ENCODE results near the gene NRDC.

- TF ChIP-seq POLR2AphosphoS5 (IDR thresholded peaks at IDR 0.05), result no peak
- no peak for TF ChIP-seq POLR2A (IDR thresholded peaks at IDR 0.05)
- no peak for TF ChIP-seq CTCF (IDR thresholded peaks at IDR 0.05)
Measured at GRCh38 chr1:51752073-51752948, 126.2 kb downstream of the NRDC start.

All from sigmoid colon (tissue), 4 donors.